HG02763 (cell line): ENCODE data around the gene SERPINF2.
"Not testable (repeated sequence)": the region's sequence is repeated elsewhere in the genome, so short reads cannot be mapped to it uniquely, and the experiment has no call there.

Experiments
- ATAC-seq: cut with Tn5 transposase; IDR thresholded peaks from one replicate; pipeline ENCODE4 v1.9.1; 2021; ENCODE audit warnings: mild to moderate bottlenecking, moderate library complexity; ENCODE audit not compliant: unreplicated experiment

Gene SERPINF2

GRCh38 chr17:1733759-1734158, 8.9 kb upstream of the SERPINF2 start:
- ATAC-seq: no peak

GRCh38 chr17:1735418-1735817, 7.3 kb upstream of the SERPINF2 start:
- no peak for ATAC-seq

GRCh38 chr17:1735834-1736347, 6.8 kb upstream of the SERPINF2 start:
- no peak for ATAC-seq

GRCh38 chr17:1736348-1737281, 6.1 kb upstream of the SERPINF2 start:
- no peak for ATAC-seq

- ATAC-seq: no peak
These were observed 5.0 kb upstream of the SERPINF2 start for GRCh38 chr17:1737531-1738291.

GRCh38 chr17:1741899-1742298, 772 bp upstream of the SERPINF2 start:
- ATAC-seq: not testable (repeated sequence)

GRCh38 chr17:1743088-1743439, 393 bp downstream of the SERPINF2 start:
- ATAC-seq: no peak

- ATAC-seq: no peak
These were observed 2.2 kb downstream of the SERPINF2 start for GRCh38 chr17:1744551-1745512.

- no peak for ATAC-seq
These were observed 2.9 kb downstream of the SERPINF2 start for GRCh38 chr17:1745513-1746020.

GRCh38 chr17:1746975-1747543, 4.4 kb downstream of the SERPINF2 start:
- ATAC-seq: no peak

GRCh38 chr17:1750628-1751027, 8.0 kb downstream of the SERPINF2 start:
- ATAC-seq: no peak

GRCh38 chr17:1752425-1753262, 10.0 kb downstream of the SERPINF2 start:
- ATAC-seq: no peak

GRCh38 chr17:1753767-1754429, 11.2 kb downstream of the SERPINF2 start:
- no peak for ATAC-seq

- no peak for ATAC-seq
These were observed 11.9 kb downstream of the SERPINF2 start for GRCh38 chr17:1754430-1755112.

GRCh38 chr17:1755252-1755826, 12.7 kb downstream of the SERPINF2 start:
- ATAC-seq: no peak

GRCh38 chr17:1755827-1756262, 13.2 kb downstream of the SERPINF2 start:
- ATAC-seq: no peak

- ATAC-seq: no peak
These were observed 16.1 kb downstream of the SERPINF2 start for GRCh38 chr17:1758807-1759206.

GRCh38 chr17:1759529-1759928, 16.9 kb downstream of the SERPINF2 start:
- no peak for ATAC-seq
